Esophagus muscularis mucosa (tissue), 4 donors: ENCODE data around the gene GPC5. TPM values are rescaled to one million over a fixed set of nuclear protein-coding genes. Genes with fewer than 3 reads are reported as not detected.

Experiments
- DNase-seq: peaks from one replicate; pipeline ENCODE4 v3.0.0-alpha.2; 2017; ENCODE audit errors: extremely low spot score
- H3K27ac ChIP-seq, 4 donors: fragments of 200-600 bp; sonication (generic); replicated peaks in 1 of 4; 1 replicate in 3 of 4; 2 replicates in 1 of 4; pipeline ENCODE4 v1.5.1; 2016 to 2019; ENCODE audit warnings: mild to moderate bottlenecking in 1 of 4
- H3K27me3 ChIP-seq, 4 donors: fragments of 200-600 bp; sonication (generic); one replicate each; pipeline versions ENCODE4 v1.5.1 to v1.6.0; 2016 to 2019
- H3K36me3 ChIP-seq, 4 donors: fragments of 200-600 bp; sonication (generic); one replicate each; pipeline ENCODE4 v1.5.1; 2016 to 2019
- H3K4me1 ChIP-seq, 4 donors: fragments of 200-600 bp; sonication (generic); one replicate each; pipeline ENCODE4 v1.5.1; 2016 to 2019
- H3K4me3 ChIP-seq, 4 donors: fragments of 200-600 bp; sonication (generic); 1 replicate in 2 of 4; 2 replicates in 2 of 4; pipeline ENCODE4 v1.5.1; 2016 to 2019; ENCODE audit warnings: mild to moderate bottlenecking in 4 of 4, moderate library complexity in 1 of 4
- H3K9me3 ChIP-seq, 4 donors: fragments of 200-600 bp; sonication (generic); 1 replicate in 3 of 4; 2 replicates in 1 of 4; pipeline ENCODE4 v1.5.1; 2016 to 2019
- EP300 ChIP-seq: sonication (generic); formaldehyde crosslinking; IDR thresholded peaks from one replicate; pipeline ENCODE4 v1.6.1; 2017; ENCODE audit warnings: antibody characterized with exemption
- POLR2A ChIP-seq: fragments of 450-650 bp; IDR thresholded peaks from one replicate; pipeline ENCODE4 v1.6.1; 2017; ENCODE audit warnings: antibody characterized with exemption, moderate library complexity, mild to moderate bottlenecking, low read depth
- POLR2AphosphoS5 ChIP-seq, 2 donors: sonication (generic); formaldehyde crosslinking; IDR thresholded peaks; one replicate each; pipeline ENCODE4 v1.6.1; 2017; ENCODE audit warnings: antibody characterized with exemption in 2 of 2
- WGBS: methylation state at CpG from one replicate; pipeline ENCODE4 v1.1.5; 2018; 5-methylcytosine and 5-hydroxymethylcytosine counted together
- intact Hi-C: fragments of 100-400 bp; cut with DNase I; formaldehyde crosslinking; loops from one replicate; pipeline ENCODE4 v1.15.1; 2023
- total RNA-seq, 4 donors: library from RNA; depleted of rRNA; stranded (reverse); fragments of >200 nt; gene quantifications; one replicate each; pipeline versions ENCODE4 v1.1.0 to v1.2.1, GENCODE V29; 2016
- TF ChIP-seq, protein P1 (sequence below), 3 experiments: fragments of 200-600 bp in 2 of 3; fragments of 450-650 bp in 1 of 3; sonication (generic) in 2 of 3; IDR thresholded peaks; one replicate each; pipeline ENCODE4 v1.5.1; 2017 to 2019; ENCODE audit warnings: antibody characterized with exemption in 3 of 3, mild to moderate bottlenecking in 2 of 3, moderate library complexity in 1 of 3

GPC5 gene
- total RNA-seq, 4 donors from 2014 or later: 0.13 to 0.42 (median 0.33) TPM; not detected in 1

DNA sequence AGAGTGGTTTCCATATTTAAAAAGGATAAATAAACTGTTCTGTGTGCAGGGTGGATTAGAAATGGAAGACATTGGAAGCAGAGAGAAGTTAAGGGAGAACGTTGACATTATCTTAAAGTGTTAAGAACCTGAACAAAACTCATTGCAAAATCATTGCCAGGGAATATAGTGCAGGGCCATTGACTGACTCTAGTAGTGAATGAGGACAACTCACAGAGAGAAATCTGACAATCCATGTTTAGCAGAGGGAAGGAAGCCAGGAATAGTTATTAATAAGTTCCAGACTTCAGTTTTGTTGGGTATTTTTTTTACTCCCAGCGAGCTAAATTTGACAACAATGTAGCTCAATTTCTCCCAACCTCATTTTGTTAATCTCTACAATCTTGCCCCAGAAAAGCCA, 1273.4 kb downstream of the GPC5 start:
- intact Hi-C loops: no loop called here
- TF ChIP-seq, protein P1, sequence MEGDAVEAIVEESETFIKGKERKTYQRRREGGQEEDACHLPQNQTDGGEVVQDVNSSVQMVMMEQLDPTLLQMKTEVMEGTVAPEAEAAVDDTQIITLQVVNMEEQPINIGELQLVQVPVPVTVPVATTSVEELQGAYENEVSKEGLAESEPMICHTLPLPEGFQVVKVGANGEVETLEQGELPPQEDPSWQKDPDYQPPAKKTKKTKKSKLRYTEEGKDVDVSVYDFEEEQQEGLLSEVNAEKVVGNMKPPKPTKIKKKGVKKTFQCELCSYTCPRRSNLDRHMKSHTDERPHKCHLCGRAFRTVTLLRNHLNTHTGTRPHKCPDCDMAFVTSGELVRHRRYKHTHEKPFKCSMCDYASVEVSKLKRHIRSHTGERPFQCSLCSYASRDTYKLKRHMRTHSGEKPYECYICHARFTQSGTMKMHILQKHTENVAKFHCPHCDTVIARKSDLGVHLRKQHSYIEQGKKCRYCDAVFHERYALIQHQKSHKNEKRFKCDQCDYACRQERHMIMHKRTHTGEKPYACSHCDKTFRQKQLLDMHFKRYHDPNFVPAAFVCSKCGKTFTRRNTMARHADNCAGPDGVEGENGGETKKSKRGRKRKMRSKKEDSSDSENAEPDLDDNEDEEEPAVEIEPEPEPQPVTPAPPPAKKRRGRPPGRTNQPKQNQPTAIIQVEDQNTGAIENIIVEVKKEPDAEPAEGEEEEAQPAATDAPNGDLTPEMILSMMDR (IDR thresholded peaks at IDR 0.05): no peak
- TF ChIP-seq POLR2A: no peak
- no peak for TF ChIP-seq EP300
- TF ChIP-seq POLR2AphosphoS5 (IDR thresholded peaks at IDR 0.05): no peak
- 68% methylated on average over 2 of the region's 2 CpGs for WGBS
- no peaks in the 10 kb centered on the region for H3K36me3 ChIP-seq
- H3K27ac ChIP-seq: no peak overlapping the region
- H3K4me1 ChIP-seq: no peaks in the 10 kb centered on the region
- H3K27me3 ChIP-seq: no peaks in the 10 kb centered on the region
- H3K4me3 ChIP-seq: no peak overlapping the region
- no peak for DNase-seq
- no peaks in the 10 kb centered on the region for H3K9me3 ChIP-seq

DNA sequence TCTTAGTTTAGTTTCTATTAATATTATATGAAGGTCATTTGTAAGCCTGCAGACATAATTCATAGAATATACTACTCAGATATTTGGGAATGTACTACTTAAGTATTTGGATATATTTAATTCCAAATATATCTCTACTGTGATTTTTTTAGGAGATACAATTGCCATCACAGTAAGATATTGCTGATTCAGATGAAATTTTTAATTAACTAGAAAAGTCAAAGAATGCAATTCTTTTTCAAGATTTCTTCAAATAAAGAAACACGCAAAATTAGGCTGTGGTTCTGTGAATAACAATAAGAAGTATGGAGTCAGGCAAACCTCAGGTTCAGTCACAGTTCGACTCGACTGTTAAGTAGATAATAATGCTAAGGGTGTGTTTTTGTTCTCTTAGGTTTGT, 1277.8 kb downstream of the GPC5 start:
- H3K4me1 ChIP-seq: no peaks in the 10 kb centered on the region
- TF ChIP-seq POLR2A (no peak), EP300 (no peak), POLR2AphosphoS5 (IDR thresholded peaks at IDR 0.05) (no peak)
- TF ChIP-seq, protein P1 (IDR thresholded peaks at IDR 0.05): no peak
- no peaks in the 10 kb centered on the region for H3K9me3 ChIP-seq
- DNase-seq: no peak
- H3K27ac ChIP-seq: no peak overlapping the region
- no peak overlapping the region for H3K4me3 ChIP-seq
- intact Hi-C loops: no loop called here
- H3K27me3 ChIP-seq: no peaks in the 10 kb centered on the region
- H3K36me3 ChIP-seq: no peaks in the 10 kb centered on the region
- 61% methylated on average over 3 of the region's 3 CpGs for WGBS

DNA sequence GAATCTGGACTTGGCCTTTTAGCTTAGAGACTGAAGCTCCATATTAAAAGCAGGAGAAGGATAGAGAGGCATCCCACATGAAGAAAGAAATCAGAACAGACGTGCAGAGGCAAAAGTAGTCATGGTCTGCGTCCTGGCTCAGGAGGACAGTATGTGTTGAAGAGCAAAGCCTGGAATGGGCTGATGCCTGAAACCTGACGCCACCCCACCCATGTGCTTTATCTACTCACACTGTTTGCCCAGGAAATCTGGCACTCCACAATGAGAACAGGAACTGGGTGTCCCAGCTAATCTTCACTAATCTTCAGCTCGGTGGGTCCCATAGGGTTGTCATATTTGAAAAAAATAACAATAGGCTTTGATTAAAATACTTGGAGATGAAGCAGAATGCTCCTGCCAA, 1279.2 kb downstream of the GPC5 start:
- no peaks in the 10 kb centered on the region for H3K27me3 ChIP-seq

DNA sequence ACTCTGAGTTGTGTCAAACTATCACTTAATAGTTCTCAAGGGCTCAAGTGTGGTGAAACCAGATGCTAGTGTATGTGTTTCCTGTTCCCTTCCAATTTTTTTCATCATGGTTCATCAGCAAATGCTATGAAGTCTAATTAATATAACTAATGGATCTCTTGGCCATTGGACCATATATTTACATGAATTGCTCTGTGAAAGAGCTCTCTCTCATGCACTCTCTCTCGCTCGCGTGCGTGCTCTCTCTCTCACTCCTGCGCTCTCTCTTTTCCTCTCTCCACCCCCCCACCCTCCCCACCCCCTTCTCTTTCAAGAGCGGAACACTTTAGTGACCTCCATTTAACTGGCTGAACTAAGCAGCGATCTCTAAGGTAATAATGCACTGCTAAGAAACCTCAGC, 1281.2 kb downstream of the GPC5 start:
- H3K27ac ChIP-seq: no peak overlapping the region
- no peaks in the 10 kb centered on the region for H3K36me3 ChIP-seq
- no peak for DNase-seq
- no peaks in the 10 kb centered on the region for H3K4me1 ChIP-seq
- 93% methylated on average over 7 of the region's 7 CpGs for WGBS
- no peaks in the 10 kb centered on the region for H3K9me3 ChIP-seq
- TF ChIP-seq, protein P1 (IDR thresholded peaks at IDR 0.05): no peak
- TF ChIP-seq POLR2AphosphoS5 (IDR thresholded peaks at IDR 0.05) (no peak), POLR2A (no peak), EP300 (no peak)
- H3K27me3 ChIP-seq: no peaks in the 10 kb centered on the region
- no peak overlapping the region for H3K4me3 ChIP-seq
- intact Hi-C loops: no loop called here

More for the DNA sequence above, 1279.2 kb downstream of the GPC5 start:
- WGBS: 55% methylated on average over 4 of the region's 4 CpGs
- intact Hi-C loops: no loop called here
- Histone ChIP-seq H3K4me1 (no peaks in the 10 kb centered on the region), H3K4me3 (no peak overlapping the region), H3K27ac (no peak overlapping the region), H3K36me3 (no peaks in the 10 kb centered on the region), H3K9me3 (no peaks in the 10 kb centered on the region)
- TF ChIP-seq EP300: no peak
- no peak for TF ChIP-seq POLR2AphosphoS5 (IDR thresholded peaks at IDR 0.05)
- no peak for TF ChIP-seq POLR2A
- TF ChIP-seq, protein P1 (IDR thresholded peaks at IDR 0.05): no peak
- no peak for DNase-seq

DNA sequence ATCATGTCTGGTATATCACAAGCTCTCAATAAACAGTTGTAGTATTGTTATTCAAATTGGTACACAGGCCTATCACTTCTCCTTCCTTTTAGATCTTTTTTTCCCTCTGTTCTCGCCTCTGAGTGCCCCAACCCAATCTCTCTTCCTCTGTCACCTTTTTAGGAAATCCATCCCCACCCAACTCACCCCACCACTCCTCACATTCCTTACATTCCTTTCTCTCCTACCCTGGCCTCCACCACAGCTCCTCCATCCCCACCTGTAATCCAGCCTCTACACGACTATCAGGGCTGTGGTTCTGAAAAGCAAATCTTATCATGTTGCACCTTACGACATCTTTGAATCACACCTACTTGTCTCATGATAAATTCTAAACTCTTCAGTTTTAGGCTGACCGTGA, 1282.8 kb downstream of the GPC5 start:
- Histone ChIP-seq H3K9me3 (no peaks in the 10 kb centered on the region), H3K4me1 (no peaks in the 10 kb centered on the region), H3K4me3 (no peak overlapping the region), H3K27ac (no peak overlapping the region), H3K36me3 (no peaks in the 10 kb centered on the region), H3K27me3 (no peaks in the 10 kb centered on the region)
- intact Hi-C loops: no loop called here
- no peak for DNase-seq
- 85% methylated on average over 4 of the region's 4 CpGs for WGBS
- TF ChIP-seq POLR2A (no peak), POLR2AphosphoS5 (IDR thresholded peaks at IDR 0.05) (no peak), EP300 (no peak)
- TF ChIP-seq, protein P1 (IDR thresholded peaks at IDR 0.05): no peak
